GM21526 (cell line): ENCODE measurements around the gene CPLX1.
"Not testable (repeated sequence)": the region's sequence is repeated elsewhere in the genome, so short reads cannot be mapped to it uniquely, and the experiment has no call there.

Source experiments
- ATAC-seq: cut with Tn5 transposase; IDR thresholded peaks from one replicate; pipeline ENCODE4 v1.9.1; 2021; ENCODE audit warnings: moderate library complexity; ENCODE audit not compliant: unreplicated experiment, low FRiP score

CPLX1 gene

DNA sequence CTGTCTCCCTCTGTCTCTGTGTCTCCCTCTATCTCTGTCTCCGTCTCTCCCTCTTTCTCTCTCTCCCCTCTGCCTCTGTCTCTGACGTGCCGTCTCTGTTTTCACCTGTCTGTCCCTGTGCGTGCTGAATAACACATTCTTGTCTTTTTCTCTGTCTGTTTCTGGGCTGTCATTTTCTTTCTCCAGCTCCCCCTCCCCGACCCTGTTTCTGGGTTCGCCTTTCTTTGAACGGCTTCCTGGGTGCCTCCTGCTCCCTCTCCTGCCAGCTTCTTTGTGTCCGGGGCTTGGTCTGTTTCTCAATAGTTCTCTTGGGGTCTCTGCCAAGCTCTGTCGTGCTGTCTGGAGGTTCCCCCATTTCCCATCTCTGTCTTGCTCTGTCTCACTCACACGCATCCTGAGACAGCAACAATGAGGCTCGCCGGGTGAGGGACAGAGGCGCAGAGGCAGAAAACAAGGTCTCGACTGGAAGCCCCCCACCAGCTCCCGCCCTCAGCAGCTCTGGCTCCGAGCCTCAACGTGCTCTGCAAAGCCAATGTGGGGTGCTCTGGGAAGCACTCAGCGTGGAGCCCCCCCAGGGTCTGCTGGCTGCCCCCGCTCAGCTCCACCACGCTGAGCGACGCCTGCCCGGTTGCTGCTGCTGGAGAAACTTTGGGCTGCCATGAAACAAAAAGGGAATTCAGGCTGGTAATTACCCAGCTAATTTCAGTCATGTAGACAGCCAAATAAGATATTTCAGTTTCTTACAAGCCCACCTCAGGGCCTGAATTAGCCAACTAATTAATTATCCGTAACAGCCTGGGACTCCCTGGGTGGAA is 3.4 kb downstream of the CPLX1 start:
- ATAC-seq, result no peak

GRCh38 chr4:821631-822030 is 4.3 kb downstream of the CPLX1 start:
- ATAC-seq, result no peak

GRCh38 chr4:821181-821591 is 4.7 kb downstream of the CPLX1 start:
- ATAC-seq, result no peak

- ATAC-seq, result no peak
Measured at GRCh38 chr4:820230-821172, 5.4 kb downstream of the CPLX1 start.

DNA sequence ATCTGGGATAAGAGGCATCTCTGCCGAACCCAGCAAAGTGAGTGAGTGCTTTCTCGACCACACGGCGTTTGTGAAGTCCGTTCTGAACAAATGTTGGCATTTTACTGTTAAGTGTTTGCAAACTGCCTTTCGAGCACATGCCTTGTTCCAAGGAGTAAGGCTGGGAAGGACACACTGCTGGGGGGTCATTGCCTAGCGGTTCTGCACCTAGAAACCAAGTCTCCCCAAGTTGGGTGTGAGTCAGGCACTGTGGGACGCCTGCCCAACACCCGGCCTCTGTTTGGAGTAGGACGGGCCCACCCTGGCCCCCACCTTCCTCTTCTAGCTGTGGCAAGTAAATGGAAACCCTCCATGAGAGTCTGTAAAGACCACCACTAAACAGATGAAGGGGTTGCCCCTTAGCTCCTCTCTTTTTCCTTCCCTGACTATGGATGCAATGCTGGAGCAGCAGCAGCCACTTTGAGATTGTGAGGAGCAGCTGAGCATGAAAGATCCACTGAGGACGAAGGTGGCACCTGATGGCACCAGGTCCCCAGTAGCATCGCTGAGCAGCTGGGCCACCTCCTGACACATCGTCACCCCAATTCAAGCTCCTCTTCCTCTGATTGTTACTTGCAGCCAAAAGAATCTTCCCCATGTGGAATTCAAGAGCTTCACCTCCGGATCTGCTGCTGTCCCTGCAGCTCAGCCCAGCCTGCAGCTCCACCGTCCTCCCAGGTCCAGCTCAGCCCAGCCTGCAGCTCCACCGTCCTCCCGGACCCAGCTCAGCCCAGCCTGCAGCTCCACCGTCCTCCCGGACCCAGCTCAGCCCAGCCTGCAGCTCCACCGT is 6.3 kb downstream of the CPLX1 start:
- no peak for ATAC-seq

GRCh38 chr4:818106-818921 is 7.6 kb downstream of the CPLX1 start:
- no peak for ATAC-seq

GRCh38 chr4:815464-816146 is 10.3 kb downstream of the CPLX1 start:
- no peak for ATAC-seq

DNA sequence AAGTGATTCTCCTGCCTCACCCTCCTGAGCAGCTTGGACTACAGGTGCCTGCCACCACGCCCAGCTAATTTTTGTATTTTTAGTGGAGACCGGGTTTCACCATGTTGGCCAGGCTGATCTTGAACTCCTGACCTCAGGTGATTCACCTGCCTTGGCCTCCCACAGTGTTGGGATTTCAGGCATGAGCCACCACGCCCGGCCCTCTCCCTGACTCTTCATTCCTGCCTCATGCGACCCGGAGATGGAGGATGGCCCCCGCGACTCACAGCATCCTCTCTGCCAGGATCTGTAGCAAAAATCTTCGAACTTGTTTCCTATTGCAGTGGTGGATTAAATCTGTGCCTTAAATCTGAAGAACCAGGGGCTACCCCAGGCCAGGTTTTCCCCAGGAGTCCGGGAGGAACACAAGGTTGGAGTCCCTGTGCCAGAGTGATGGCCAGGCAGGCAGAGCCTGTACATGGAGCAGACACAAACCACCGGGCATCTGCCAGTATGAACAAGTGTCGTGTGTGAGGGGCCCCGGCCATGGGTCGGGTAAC is 11.5 kb downstream of the CPLX1 start:
- ATAC-seq, result no peak

- no peak for ATAC-seq
Measured at GRCh38 chr4:813900-814299, 12.0 kb downstream of the CPLX1 start.

GRCh38 chr4:808860-809570 is 16.9 kb downstream of the CPLX1 start:
- ATAC-seq, result no peak

- ATAC-seq, result no peak
Measured at GRCh38 chr4:807792-808191, 18.1 kb downstream of the CPLX1 start.

DNA sequence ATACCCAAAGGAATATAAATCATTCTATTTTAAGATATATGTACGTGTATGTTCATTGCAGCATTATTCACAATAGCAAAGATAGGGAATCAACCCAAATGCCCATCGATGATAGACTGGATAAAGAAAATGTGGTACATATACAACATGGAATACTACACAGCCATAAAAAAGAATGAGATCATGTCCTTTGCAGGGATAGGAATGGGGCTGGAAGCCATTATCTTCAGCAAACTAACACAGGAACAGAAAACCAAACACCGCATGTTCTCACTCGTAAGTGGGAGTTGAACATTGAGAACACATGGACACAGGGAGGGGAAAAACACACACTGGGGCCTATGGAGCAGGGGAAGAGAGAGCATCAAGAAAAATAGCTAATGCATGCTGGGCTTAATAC is 18.9 kb downstream of the CPLX1 start:
- not testable (repeated sequence) for ATAC-seq

GRCh38 chr4:804804-805203 is 21.1 kb downstream of the CPLX1 start:
- ATAC-seq, result no peak

- ATAC-seq, result no peak
Measured at GRCh38 chr4:803884-804283, 22.0 kb downstream of the CPLX1 start.

DNA sequence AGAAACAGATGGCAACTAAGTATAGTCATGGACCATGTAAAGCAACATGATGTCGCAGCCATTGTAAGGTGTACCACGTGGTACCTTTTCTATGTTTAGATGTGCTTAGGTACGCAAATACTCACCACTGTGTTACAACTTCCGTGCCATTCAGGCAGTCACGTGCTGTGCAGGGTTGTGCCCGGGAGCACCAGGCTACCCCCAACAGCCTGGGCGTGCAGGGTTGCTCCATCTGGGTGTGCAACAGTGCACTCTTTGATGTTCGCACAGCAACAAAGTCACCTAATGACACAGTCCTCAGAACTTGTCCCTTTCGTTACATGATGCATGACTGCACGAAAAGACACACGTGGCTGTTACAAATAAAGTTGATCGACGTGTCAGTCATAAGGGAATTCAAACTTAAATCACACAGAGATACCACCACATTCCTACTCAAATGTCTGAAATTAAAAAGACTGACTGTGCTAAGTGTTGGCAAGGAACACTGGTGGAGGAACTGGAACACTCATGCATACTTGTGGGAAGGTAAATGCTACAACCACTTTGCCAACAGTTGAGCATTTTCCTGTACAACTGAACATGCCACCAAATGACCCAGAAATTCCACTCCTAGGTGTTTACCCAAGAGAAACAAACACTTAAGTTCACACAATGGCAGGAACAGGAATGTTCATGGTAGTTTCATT is 24.3 kb downstream of the CPLX1 start:
- no peak for ATAC-seq

- no peak for ATAC-seq
Measured at GRCh38 chr4:797066-797465, 28.9 kb downstream of the CPLX1 start.

DNA sequence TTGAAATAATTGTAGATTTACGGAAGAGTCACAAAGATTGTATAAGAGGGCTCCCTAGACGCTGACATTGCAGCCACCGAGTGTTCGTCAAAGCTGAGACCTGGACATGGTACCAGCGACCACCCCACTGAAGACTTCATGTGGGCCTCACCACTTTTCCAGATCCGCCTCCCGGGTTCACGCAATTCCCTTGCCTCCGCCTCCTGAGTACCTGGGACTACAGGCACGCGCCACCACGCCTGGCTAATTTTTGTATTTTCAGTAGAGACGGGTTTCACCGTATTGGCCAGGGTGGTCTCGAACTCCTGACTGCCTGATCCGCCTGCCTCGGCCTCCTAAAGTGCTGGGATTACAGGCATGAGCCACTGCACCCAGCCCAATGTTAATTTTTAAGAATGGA is 29.7 kb downstream of the CPLX1 start:
- ATAC-seq, result no peak

DNA sequence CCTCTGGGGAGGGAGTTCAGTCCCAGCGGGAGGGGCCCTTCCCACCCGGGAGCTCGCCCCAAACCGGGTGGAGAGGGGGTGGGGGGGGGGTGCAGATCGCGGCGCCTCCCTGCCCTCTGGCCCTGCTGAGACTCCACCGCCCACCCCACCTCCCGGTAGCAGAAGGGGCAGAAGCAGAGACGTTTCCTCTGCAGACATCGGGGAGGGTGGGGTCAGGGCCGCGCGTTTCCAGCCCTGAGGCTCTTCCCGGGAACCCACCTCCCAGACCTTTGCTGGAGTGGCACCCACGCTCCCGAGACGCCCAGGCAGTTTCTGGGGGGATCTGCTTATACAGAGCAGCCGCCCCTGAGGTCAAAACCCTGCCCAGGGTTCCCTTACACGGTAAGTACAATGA is 30.2 kb downstream of the CPLX1 start:
- ATAC-seq, result no peak
